Measurements from ENCODE around the gene RAB4A.
"Not testable (repeated sequence)": the region's sequence is repeated elsewhere in the genome, so short reads cannot be mapped to it uniquely, and the experiment has no call there.

Gene RAB4A

GRCh38 chr1:229300099-229300757, 29.3 kb downstream of the RAB4A start:
- DNase-seq: no peak

GRCh38 chr1:229302740-229303139, 31.8 kb downstream of the RAB4A start:
- no peak for DNase-seq

- no peak for DNase-seq
These were observed 32.9 kb downstream of the RAB4A start for GRCh38 chr1:229303855-229304254.

GRCh38 chr1:229305392-229305791, 34.5 kb downstream of the RAB4A start:
- DNase-seq: no peak

GRCh38 chr1:229309074-229309473, 38.2 kb downstream of the RAB4A start:
- DNase-seq: no peak

GRCh38 chr1:229309684-229310083, 38.8 kb downstream of the RAB4A start:
- no peak for DNase-seq

GRCh38 chr1:229310833-229311232, 39.9 kb downstream of the RAB4A start:
- no peak for DNase-seq

GRCh38 chr1:229316166-229316565, 45.3 kb downstream of the RAB4A start:
- no peak for DNase-seq

GRCh38 chr1:229318056-229318455, 47.1 kb downstream of the RAB4A start:
- DNase-seq: no peak

- DNase-seq: no peak
These were observed 48.6 kb downstream of the RAB4A start for GRCh38 chr1:229319487-229319886.

- no peak for DNase-seq
These were observed 52.3 kb downstream of the RAB4A start for GRCh38 chr1:229323201-229323600.

GRCh38 chr1:229323885-229324553, 53.1 kb downstream of the RAB4A start:
- no peak for DNase-seq

GRCh38 chr1:229325401-229325800, 54.5 kb downstream of the RAB4A start:
- no peak for DNase-seq

- no peak for DNase-seq
These were observed 55.1 kb downstream of the RAB4A start for GRCh38 chr1:229325853-229326487.

- no peak for DNase-seq
These were observed 55.7 kb downstream of the RAB4A start for GRCh38 chr1:229326601-229327000.

- DNase-seq: not testable (repeated sequence)
These were observed 56.9 kb downstream of the RAB4A start for GRCh38 chr1:229327765-229328164.

- no peak for DNase-seq
These were observed 57.9 kb downstream of the RAB4A start for GRCh38 chr1:229328598-229329362.

GRCh38 chr1:229334269-229334668, 63.4 kb downstream of the RAB4A start:
- DNase-seq: no peak

- no peak for DNase-seq
These were observed 63.8 kb downstream of the RAB4A start for GRCh38 chr1:229334716-229335115.

- peak; percentile 63 for DNase-seq
These were observed 65.4 kb downstream of the RAB4A start for GRCh38 chr1:229336345-229336744.

GRCh38 chr1:229339086-229339485, 68.2 kb downstream of the RAB4A start:
- DNase-seq: no peak

- no peak for DNase-seq
These were observed 68.6 kb downstream of the RAB4A start for GRCh38 chr1:229339520-229339919.

- peak; percentile 72 for DNase-seq
These were observed 69.6 kb downstream of the RAB4A start for GRCh38 chr1:229340496-229340895.
